Fibroblast of lung (primary cell): Measurements from ENCODE around the gene PSMD8.

Source experiments
- CTCF ChIP-seq, 2 donors: IDR thresholded peaks in 1 of 2; conservative IDR thresholded peaks in 1 of 2; 1 replicate in 1 of 2; 2 replicates in 1 of 2; pipeline ENCODE4 v1.5.1; 2011 to 2012; ENCODE audit warnings: low read length in 2 of 2, control low read depth in 1 of 2, inconsistent platforms in 1 of 2, low read depth in 1 of 2, mild to moderate bottlenecking in 1 of 2
- EZH2 ChIP-seq: IDR thresholded peaks from 2 replicates; pipeline ENCODE4 v1.5.1; 2012; ENCODE audit warnings: low read length, control low read depth, mild to moderate bottlenecking; ENCODE audit errors: missing control alignments

- TF ChIP-seq CTCF (conservative IDR thresholded peaks at IDR 0.05 in 1 of 2, IDR thresholded peaks at IDR 0.05 in 1 of 2; ENCODE audit: low read depth in 1 of 2, low read length in 2 of 2) (no peak), EZH2 (peak; percentile 17)
These were observed 18.3 kb upstream of the PSMD8 start for GRCh38 chr19:38355728-38356725.
